Astrocyte (in vitro differentiated cells and primary cell): ENCODE results near the gene NCOR2. TPM values are rescaled to one million over a fixed set of nuclear protein-coding genes. Genes with fewer than 3 reads are reported as not detected.

Experiments
- DNase-seq: peaks from one replicate; pipeline ENCODE4 v3.0.0-alpha.2; 2010; ENCODE audit warnings: low read depth
- FAIRE-seq: peaks from 2 replicates; lab custom pipeline; 2011; peaks lifted over from hg19 to GRCh38; lab: Jason Lieb, UNC
- H2AFZ ChIP-seq: 2 replicates; pipeline ENCODE4 v1.6.0; 2012; ENCODE audit warnings: low read depth, low read length, inconsistent platforms
- H3K27ac ChIP-seq: 2 replicates; pipeline ENCODE4 v1.5.1; 2011; ENCODE audit warnings: low read depth, low read length, inconsistent platforms
- H3K27me3 ChIP-seq: 2 replicates; pipeline ENCODE4 v1.6.0; 2011; ENCODE audit warnings: low read length, inconsistent platforms; ENCODE audit not compliant: insufficient read depth
- H3K36me3 ChIP-seq: 2 replicates; pipeline ENCODE4 v1.5.1; 2011; ENCODE audit warnings: low read length, inconsistent platforms; ENCODE audit not compliant: insufficient read depth
- H3K4me1 ChIP-seq: 2 replicates; pipeline ENCODE4 v1.5.1; 2011; ENCODE audit warnings: low read length, inconsistent platforms; ENCODE audit not compliant: insufficient read depth
- H3K4me2 ChIP-seq: 2 replicates; pipeline ENCODE4 v1.6.0; 2012; ENCODE audit warnings: low read length, inconsistent platforms
- H3K4me3 ChIP-seq: 2 replicates; pipeline ENCODE4 v1.5.1; 2011; ENCODE audit warnings: low read depth, mild to moderate bottlenecking, low read length, inconsistent platforms; ENCODE audit not compliant: insufficient read depth
- H3K79me2 ChIP-seq: 2 replicates; pipeline ENCODE4 v1.6.0; 2012; ENCODE audit warnings: mild to moderate bottlenecking, low read length, inconsistent platforms; ENCODE audit not compliant: insufficient read depth
- H3K9ac ChIP-seq: 2 replicates; pipeline ENCODE4 v1.6.0; 2012; ENCODE audit warnings: mild to moderate bottlenecking, low read length, inconsistent platforms
- H3K9me3 ChIP-seq: 2 replicates; pipeline ENCODE4 v1.5.1; 2012; ENCODE audit warnings: low read depth, mild to moderate bottlenecking, low read length, inconsistent platforms; ENCODE audit not compliant: insufficient read depth
- H4K20me1 ChIP-seq: 2 replicates; pipeline ENCODE4 v1.6.0; 2012; ENCODE audit warnings: low read length, inconsistent platforms; ENCODE audit not compliant: insufficient read depth
- H3K27ac Mint-ChIP-seq: one replicate; pipeline ENCODE4 v1.8.0; 2021; ENCODE audit warnings: mild to moderate bottlenecking, mixed read lengths; ENCODE audit not compliant: unreplicated experiment
- H3K27me3 Mint-ChIP-seq: one replicate; pipeline ENCODE4 v1.8.0; 2021; ENCODE audit warnings: low read depth, mixed read lengths; ENCODE audit not compliant: unreplicated experiment
- H3K36me3 Mint-ChIP-seq: one replicate; pipeline ENCODE4 v1.8.0; 2021; ENCODE audit warnings: low read depth, mixed read lengths; ENCODE audit not compliant: unreplicated experiment
- H3K4me1 Mint-ChIP-seq: one replicate; pipeline ENCODE4 v1.8.0; 2021; ENCODE audit warnings: low read depth, mixed read lengths; ENCODE audit not compliant: unreplicated experiment
- H3K4me3 Mint-ChIP-seq: one replicate; pipeline ENCODE4 v1.8.0; 2021; ENCODE audit warnings: mild to moderate bottlenecking, moderate library complexity, mixed read lengths; ENCODE audit not compliant: unreplicated experiment
- H3K9me3 Mint-ChIP-seq: one replicate; pipeline ENCODE4 v1.8.0; 2021; ENCODE audit warnings: mild to moderate bottlenecking, mixed read lengths; ENCODE audit not compliant: unreplicated experiment
- CTCF ChIP-seq: IDR thresholded peaks from 2 replicates; pipeline ENCODE4 v1.5.1; 2011; ENCODE audit warnings: low read depth, mild to moderate bottlenecking, inconsistent platforms, low read length, moderate library complexity; ENCODE audit not compliant: insufficient read depth
- EZH2 ChIP-seq: IDR thresholded peaks from 2 replicates; pipeline ENCODE4 v1.6.1; 2012; ENCODE audit warnings: mild to moderate bottlenecking, low read length, inconsistent platforms; ENCODE audit not compliant: insufficient read depth
- total RNA-seq: library from RNA; stranded (reverse); gene quantifications from 2 replicates; pipeline ENCODE4 v1.2.1, GENCODE V29; 2021

The NCOR2 gene
- total RNA-seq, 1 donor from 2014 or later: 425 TPM

GRCh38 chr12:124548854-124549378, 18.5 kb downstream of the NCOR2 start:
- H3K27me3 ChIP-seq: no peaks in the 10 kb centered on the region
- H3K9me3 ChIP-seq: no peaks in the 10 kb centered on the region
- peaks cover 96% of the 10 kb centered on the region for H4K20me1 ChIP-seq
- H3K27ac ChIP-seq: peak overlapping the region; percentile 57
- DNase-seq (peak; percentile 74), FAIRE-seq (no peak)
- H3K9me3 Mint-ChIP-seq: no peaks in the 10 kb centered on the region
- no peak overlapping the region for H3K4me3 ChIP-seq
- no peaks in the 10 kb centered on the region for H3K27me3 Mint-ChIP-seq
- H3K4me3 Mint-ChIP-seq: peak overlapping the region; percentile 72
- peak overlapping the region; percentile 63 for H3K9ac ChIP-seq
- peaks cover 99% of the 10 kb centered on the region for H3K79me2 ChIP-seq
- peaks cover 57% of the 10 kb centered on the region for H3K4me1 ChIP-seq
- TF ChIP-seq CTCF (no peak), EZH2 (no peak)
- peak overlapping the region; percentile 64 for H3K4me2 ChIP-seq
- H3K36me3 Mint-ChIP-seq: peaks cover 9% of the 10 kb centered on the region
- no peak overlapping the region for H2AFZ ChIP-seq
- H3K4me1 Mint-ChIP-seq: peaks cover 73% of the 10 kb centered on the region
- H3K27ac Mint-ChIP-seq: peak overlapping the region; percentile 89
- no peaks in the 10 kb centered on the region for H3K36me3 ChIP-seq

GRCh38 chr12:124547626-124548025, 19.8 kb downstream of the NCOR2 start:
- H3K27ac Mint-ChIP-seq: peak overlapping the region; percentile 5
- Histone ChIP-seq H3K27me3 (no peaks in the 10 kb centered on the region), H3K79me2 (peaks cover 99% of the 10 kb centered on the region), H3K27ac (no peak overlapping the region), H4K20me1 (peaks cover 95% of the 10 kb centered on the region), H3K36me3 (no peaks in the 10 kb centered on the region), H2AFZ (no peak overlapping the region), H3K4me2 (no peak overlapping the region), H3K4me1 (peaks cover 67% of the 10 kb centered on the region), H3K9me3 (no peaks in the 10 kb centered on the region), H3K4me3 (no peak overlapping the region), H3K9ac (no peak overlapping the region)
- TF ChIP-seq CTCF (no peak), EZH2 (no peak)
- DNase-seq (no peak), FAIRE-seq (no peak)
- H3K36me3 Mint-ChIP-seq: peaks cover 5% of the 10 kb centered on the region
- no peaks in the 10 kb centered on the region for H3K9me3 Mint-ChIP-seq
- peaks cover 69% of the 10 kb centered on the region for H3K4me1 Mint-ChIP-seq
- no peaks in the 10 kb centered on the region for H3K27me3 Mint-ChIP-seq
- no peak overlapping the region for H3K4me3 Mint-ChIP-seq
